GM11168 (cell line): ENCODE measurements around the gene STK32C.
"Not testable (repeated sequence)": the region's sequence is repeated elsewhere in the genome, so short reads cannot be mapped to it uniquely, and the experiment has no call there.

Experiments
- in situ Hi-C: fragments of 300-500 bp; cut with MboI; formaldehyde crosslinking; loops from one replicate; pipeline ENCODE4 v1.12.0; 2022; ENCODE audit warnings: low sequenced_read_pairs; ENCODE audit not compliant: unreplicated experiment

The STK32C gene

DNA sequence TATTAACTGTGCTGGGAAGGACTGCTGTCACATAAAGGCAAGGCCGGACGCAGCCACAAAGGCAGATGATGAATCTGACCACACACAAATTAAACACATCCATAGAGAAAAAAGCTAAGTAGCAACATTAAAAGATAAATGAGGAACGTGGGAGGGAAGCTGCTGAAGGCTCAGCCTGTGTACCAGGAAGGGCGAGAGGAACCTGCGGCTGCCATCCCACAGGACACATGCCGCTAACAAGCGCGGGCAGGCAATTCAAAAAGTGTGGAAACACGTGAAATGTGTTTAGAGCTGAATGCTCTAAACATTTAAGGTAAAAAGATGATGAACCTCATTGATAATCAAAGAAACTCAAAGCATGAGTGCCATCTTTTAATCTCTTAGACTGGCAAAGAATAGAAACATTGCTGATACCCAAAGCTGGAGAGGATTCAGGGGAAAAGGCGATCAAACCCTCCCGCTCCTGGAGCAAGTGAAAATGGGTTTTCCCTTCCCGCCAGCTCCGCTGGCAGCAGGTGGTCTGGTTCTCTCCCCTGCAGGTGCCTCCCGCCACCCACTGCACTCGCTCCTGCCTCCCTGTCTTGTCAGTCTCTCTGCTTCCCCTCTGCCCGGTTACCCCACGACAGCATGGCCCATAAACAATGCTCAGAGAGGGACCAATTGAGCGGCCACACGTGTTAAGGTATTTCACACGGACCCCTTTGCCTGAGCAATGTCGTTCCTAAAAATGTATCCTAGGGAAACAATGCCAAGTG is 4.2 kb downstream of the STK32C start:
- in situ Hi-C loops, result no loop called here

DNA sequence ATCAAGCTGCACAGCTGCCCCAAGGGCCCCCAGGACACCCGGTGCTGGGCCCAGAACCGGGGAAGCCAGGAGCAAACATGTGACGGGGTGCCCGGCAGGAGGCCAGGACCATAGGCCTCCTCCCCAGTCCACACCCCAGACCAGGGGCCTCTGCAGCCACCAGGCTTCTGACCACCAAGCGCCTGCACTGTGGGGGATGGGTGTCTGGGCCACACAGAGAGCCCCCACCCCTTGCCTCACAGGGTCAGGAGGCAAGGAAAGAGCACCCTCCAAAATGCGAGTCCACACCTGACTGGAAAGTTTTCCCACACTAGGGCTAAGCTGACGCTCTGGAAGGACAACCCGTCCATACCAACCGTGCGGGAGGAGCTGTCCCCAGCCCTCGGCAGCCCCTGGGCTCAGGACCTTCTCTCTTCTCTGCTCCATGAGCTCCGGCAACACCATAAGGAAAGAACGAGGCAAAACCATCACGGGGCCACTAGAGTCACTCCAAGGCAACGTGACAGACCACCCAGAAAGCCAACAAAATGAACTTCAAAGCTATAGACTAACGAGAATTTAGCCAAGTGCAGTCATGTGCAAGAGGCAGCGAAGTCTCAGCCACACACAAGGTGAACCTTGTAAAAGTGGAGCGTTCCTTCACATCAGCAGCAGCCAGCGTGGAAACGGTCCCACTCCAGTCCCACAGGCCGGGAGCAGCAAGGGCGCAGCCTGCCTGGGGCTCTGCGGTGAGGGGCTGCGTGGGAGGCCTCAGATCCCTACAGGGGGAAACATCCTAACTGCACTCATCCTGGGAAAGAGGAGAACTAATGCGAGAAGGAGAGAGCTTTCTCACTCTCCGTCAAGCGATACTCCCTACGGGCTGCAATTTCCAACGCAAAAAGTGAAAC is 5.1 kb downstream of the STK32C start:
- in situ Hi-C loops, result no loop called here

DNA sequence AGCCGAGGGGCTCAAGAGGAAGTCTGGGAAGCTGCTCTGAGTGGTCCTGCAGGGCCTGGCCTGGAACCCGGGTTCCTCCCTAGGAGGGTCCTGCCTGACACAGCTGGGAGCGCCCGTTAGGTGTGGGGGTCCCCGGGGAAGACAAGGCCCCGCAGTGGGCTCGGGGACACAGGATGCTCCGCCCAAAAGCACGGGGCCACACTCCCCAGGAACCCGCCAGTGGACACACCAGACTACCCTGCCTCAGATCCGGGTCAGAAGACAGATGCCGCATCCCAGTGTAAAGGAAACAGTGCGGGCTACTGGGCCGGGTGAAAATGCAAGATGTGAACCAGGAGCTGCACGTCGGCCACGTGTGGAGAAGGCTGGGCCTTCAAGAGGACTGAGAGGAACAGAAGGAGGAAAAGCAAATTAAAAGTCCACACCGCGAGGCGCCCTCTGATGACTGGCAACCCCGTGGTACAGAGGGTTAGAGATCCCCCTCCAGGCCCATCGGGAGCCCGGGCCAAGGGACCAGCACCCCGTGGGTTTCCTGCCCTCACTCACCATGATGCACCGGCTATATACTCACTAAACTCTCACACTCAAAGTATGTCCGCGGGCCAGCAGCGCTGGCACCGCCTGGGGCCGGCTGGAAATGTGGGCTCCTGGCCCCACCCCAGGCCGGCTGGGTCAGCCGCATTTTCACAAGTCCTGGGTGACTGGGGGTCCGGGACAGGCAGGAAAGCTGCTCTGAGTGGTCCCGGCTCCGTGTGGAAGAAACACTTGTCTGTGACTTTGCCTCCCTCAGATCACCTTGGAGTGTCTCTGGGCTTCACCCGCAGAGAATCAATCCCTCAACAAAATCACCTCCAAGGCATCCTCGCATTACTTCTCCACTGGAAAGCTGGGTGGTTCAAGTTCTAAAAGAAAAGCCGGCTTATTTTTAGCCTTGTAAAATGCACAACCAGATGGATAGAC is 6.1 kb downstream of the STK32C start:
- in situ Hi-C loops, result no loop called here

DNA sequence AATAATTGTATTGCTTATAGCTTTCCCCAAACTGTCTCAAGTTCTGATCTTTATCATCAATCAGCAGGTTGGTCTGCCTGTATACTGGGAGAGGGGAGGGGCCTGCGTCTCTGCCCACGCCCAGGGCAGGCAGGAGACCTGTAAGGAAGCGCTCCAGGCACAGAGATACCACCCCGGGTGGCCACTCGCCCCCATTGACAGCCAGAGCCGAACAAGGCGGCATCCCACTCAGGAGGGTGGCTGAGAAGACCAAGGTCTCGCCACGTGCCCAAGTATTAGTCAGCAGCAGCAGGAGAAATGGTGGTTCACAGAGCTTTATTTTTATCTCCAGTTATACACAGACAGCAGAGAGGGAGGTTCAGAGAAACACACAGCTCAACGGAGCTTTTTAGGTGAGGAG is 7.2 kb downstream of the STK32C start:
- in situ Hi-C loops, result no loop called here

DNA sequence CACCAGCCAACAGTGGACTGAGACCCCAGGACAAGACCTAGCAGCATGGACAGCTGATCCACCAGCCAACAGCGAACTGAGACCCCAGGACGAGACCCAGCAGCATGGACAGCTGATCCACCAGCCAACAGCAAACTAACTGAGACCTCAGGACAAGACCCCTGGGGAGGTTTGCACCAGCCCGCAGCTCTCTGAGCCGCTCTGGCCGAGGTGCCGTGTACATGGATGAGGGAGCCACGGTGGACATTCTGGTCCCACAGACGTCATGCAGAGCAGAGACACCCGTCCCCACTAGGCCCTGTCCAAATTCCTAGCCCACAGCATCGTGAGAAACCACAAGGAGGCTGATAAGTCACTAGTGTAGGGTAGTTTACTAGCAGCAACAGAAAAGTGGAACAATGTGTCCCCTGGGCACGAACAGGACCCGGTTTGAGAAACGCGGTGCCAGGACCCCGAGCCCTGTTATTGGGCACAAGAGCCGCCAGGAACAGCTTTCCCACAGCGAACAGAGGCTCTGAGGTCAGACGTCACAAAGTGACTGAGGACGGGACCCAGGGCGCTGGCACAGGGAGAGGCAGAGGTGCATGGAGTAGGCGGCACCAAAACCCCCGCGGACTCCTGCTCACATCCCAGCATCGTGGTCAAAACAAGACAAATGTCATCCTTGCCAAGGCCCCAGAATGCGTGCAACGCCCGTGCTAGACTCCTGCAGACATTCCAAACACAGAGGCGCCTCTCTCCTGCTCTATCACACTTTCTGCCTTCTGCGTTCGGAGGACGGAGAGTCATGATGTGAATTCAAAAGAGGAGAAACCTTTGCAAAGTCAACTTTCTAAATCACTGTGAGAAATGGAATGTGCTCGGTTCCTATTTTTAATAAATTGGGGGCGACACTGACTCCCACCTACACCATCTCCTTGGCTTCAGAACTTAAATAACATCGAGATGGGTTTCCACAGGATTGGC is 8.1 kb downstream of the STK32C start:
- in situ Hi-C loops, result no loop called here

DNA sequence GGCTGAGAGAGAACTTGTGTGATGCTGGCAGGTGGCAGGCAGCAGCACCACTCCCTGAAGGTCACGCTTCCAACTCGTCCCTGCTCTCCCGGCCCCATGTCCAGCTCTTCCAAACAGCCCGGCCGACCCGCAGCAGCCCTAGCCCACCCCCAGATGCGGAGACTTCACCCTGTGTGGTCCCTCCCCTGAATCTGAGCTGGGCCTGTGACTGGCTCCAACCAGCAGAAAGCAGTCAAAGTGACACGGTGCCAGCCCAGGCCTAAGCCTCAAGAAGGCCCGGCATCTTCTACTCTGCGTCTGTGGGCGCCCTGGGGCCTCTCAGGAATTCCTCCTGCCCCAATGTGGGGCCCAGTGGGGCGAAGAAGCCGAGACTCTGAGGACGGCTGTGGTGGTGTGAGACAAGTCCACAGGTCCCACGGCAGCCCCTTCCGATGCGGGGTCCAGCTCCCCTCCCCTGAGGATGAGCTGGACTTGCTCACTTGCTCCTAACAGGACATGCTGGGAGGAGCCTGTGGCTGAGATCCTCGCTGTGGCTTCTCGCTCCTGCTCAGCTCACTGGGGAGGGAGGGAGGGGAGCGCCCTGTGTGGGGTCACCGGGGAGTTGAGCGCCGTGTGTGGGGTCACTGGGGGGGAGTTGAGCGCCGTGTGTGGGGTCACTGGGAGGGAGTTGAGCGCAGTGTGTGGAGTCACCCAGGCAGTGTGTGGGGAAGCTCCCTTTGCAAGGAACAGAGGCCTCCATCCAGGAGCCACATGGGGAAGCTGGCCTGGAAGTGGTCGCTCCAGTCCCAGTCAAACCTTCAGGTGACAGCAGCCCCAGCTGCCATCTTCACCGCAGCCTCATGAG is 9.5 kb downstream of the STK32C start:
- in situ Hi-C loops, result no loop called here

DNA sequence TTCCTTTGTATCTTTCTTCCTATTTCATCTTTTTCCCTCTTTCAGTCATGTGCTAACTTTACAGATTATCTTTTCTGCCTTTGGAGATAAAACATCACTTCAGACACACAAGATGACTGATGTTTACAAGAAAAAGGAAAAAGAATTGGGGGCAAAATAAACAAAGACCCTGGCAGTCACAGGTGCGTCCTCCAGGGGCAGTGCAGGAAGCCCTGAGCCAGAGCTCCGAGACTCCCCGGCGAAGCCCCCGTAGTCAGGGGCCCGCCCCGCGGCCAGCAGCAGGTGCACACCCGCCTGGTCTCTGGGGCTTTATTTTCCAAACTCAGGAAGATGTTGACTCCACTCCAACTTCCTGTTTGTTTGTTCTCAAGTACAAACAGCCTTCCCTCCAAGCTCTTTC is 10.2 kb downstream of the STK32C start:
- in situ Hi-C loops, result no loop called here

DNA sequence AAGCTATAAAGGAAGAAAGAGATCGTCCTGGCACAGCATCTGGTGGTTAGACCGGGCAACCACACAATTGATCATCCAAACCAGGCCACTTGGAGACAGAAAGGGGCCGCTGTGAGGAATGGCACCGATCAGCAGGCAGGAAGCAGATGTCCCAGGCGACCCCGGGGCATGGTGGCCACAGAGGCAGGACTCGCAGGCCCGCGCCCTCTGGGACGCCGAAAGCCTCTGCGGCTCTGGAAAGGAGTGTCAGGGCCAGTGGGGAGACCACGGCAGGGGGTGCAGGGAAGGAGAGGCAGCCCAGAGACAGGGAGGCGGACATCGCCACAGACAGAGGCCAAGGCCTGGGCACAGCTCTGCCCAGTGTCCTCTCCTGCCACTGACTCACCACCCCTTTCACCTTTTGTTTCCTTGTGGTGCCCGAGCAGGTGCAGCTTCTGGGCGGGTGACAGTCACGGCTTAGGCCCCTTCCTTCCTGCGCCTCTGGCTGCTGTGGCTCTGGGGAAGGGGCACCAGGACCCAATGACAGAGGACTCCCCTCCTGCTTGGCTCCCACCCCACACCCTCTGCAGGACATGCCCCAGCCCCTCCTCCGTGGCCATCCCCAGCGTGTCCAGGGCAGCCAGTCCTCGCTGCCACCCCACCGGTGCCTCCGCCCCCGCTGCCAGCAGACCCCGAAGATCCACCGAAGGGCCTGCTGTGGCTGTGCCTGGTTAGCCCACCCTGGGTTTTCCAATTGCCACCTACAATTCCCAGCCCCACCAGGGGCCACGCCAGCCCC is 10.9 kb downstream of the STK32C start:
- in situ Hi-C loops, result no loop called here

DNA sequence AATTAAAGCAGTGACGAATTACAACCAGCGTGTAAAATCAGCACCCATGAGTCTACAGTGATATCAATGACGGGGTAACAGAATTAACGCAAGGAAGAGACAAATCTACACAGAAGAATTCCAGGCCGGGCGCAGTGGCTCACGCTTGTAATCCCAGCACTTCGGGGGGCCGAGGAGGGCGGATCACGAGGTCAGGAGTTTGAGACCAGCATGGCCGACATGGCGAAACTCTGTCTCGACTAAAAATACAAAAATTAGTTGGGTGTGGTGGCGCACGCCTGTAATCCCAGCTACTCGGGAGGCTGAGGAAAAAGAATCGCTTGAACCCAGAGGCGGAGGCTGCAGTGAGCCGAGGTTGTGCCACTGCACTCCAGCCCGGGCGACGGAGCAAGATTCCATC is 12.3 kb downstream of the STK32C start:
- in situ Hi-C loops, result not testable (repeated sequence)

DNA sequence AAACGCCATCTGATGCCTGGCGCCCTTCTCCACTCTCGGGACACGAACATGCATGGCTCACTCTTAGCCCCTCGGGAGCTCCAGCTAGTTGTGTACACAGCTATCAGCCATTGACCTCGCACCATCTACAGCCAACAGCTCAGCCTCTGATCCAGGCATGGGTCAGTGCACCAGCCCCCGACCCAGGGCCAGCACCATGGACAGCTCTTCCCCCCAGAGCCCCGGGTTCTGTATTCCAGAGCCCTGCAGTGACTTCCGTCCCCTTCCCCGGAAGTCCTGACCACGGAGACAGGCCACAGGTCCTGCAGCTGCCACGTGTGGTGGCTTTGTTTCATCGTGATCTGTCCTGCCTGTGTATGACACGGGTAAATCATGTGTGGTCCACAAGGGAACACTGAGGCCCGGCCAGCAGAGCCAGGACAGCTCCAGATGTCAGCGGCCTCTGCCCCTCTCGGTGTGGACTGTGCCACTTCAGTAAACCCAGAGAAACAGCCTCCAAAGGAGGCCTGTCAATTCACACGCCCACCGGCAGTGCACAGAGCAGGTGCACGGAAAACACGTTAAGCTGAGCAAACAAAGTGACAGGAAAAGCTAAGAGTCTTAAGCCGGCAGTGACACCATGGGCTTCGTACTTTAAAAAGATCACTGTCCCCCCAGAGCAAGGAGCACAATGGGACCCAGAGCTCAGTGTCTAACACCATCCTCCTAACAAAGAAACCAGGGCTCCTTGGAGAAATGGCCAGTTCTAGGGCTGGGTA is 13.0 kb downstream of the STK32C start:
- in situ Hi-C loops, result no loop called here

DNA sequence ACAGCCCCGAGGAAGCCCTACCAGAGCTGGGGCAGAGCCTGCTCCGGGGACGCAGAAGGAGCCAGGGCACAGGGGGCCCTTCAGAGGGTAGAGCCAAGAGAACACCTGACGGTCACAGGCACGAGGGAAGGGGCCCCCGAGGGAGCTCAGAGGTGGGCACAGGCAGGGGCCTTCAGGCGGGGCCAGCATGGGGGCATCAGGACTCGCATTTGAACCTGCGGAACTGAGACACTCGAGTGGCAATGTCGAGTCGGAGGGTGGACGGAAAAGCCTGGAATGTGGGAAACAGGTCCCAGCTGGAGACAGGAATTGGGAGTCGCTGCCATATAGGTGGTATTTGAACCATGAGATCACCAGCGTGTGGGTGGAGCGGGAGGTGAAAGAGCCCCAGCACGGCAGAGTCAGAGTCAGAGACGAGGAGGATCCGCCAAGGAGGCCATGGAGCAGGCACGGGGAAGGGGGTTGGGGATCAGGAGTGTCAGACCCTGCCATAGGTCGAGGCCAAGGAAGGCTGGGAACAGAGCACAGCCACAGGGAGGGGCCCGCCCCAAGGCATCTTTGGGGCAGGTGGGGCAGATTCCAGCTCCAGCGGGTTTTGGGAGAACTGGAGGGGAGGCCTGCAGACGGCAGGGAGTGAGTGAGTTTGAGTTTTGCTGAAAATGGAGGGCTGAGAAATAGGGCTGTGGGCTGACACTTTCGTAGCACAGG is 13.8 kb downstream of the STK32C start:
- in situ Hi-C loops, result no loop called here

DNA sequence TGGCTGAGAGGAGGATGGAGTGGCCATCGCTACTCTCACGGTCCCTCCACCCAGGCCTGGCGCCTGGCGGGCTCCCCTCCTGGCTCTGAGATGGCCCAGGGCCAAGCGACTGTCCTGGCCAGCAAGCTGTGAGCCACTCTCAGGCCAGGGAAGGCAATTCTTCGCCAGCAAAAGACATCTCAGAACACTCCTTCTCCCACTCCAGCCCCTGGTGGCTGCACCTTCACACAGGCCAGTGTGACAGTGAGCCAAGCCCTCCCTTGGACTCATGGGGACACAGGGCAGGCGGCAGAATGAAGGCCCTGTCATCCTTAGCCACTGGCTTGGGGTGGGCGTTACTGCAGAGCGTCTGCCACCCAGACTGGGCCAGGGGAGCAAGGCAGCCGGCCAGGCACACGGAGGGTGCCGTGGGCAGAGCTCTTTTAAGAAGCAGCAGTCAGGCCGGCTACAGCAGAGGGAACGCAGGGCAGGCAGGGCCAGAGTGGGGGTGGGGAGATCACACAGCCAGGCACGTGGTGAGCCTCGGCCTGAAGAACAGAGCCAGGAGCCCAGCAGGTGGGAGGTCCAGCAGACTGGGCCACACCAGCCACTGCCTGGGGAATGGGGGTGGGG is 14.4 kb downstream of the STK32C start:
- in situ Hi-C loops, result no loop called here

DNA sequence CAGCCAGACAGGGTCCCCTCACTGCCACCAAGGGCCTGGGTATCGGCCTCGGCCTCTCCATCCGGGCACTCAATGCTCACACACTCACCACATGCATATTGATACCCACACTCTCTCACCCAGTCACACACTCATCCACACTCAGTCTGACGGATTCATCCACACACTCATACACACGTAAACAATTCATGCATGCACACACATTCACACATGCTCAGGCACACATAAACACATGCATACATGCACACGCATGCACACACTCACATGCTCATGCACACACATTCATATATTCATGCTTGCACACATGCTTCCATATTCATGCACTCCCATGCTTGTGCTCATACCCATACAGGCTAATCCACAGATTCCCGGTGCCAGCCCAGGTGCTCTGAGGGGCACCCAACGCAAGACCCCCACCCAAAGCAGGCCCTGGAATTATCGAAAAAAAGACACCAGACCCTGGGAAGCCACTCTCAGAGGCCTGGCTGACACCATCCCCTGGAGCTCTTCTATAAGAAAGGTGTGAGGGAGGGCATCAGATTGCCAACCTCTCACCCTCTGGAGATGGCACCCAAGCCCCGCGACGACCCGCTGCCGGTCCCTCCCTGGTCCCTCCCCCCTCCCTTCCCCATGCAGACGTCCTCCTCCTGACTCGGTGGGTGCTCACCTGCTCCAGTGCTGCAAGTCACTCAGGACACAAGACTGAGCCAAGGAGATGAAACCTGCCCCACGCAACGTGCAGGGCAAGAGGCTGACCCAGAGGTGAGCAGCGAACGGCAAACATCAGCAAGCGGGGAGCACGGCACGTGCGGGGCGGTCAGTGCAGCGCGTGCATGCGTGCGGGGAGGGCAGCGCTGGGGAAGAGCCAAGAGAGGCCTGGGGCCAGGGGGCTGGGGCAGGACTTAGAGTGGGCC is 15.2 kb downstream of the STK32C start:
- in situ Hi-C loops, result no loop called here

DNA sequence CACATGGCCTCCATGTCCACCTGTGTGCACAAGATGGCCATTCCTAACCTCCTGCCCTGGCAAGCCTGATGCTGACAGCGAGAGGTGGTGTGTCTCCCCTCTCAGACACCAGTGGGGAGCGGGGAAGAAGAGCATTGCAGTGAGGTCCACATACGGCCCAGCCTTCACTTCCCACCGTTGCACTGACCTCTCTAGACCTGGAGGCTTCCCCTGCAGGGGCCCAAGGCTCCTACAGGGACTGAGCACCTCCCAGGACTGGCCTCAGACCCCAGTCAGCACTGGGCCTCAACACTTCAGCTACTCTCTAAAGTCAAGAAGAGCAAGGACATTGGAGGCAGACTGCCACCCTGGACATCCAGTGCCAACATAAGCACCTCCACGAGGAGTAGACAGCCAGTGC is 15.9 kb downstream of the STK32C start:
- in situ Hi-C loops, result no loop called here

DNA sequence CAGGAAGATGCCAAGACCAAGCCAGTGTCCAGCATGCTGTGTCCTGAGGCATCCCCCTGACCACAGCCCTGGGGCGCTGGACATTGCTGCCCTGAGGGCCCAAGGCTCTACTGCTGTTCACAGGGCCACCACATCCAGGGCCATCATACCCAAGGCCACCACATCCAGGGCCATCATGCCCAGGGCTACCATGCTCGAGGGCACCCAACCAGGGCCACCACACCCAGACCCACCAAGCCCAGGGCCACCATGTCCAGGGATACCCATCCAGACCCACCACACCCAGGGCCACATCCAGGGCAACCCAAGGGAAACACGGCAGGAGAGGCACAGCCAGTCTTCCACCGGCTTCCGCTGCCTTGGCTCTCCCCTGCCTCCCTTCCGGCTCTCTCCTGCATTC is 17.1 kb downstream of the STK32C start:
- in situ Hi-C loops, result no loop called here
